Osteocyte (in vitro differentiated cells): ENCODE measurements around the gene ACKR3. TPM values are rescaled to one million over a fixed set of nuclear protein-coding genes. Genes with fewer than 3 reads are reported as not detected.

ENCODE experiments used
- DNase-seq: peaks from one replicate; pipeline ENCODE4 v3.0.0; 2021; ENCODE audit warnings: mixed read lengths; ENCODE audit not compliant: unreplicated experiment; ENCODE audit errors: extremely low spot score
- H3K27ac Mint-ChIP-seq: one replicate; pipeline ENCODE4 v1.8.0; 2021; ENCODE audit warnings: mild to moderate bottlenecking, mixed read lengths; ENCODE audit not compliant: unreplicated experiment
- H3K27me3 Mint-ChIP-seq: one replicate; pipeline ENCODE4 v1.8.0; 2021; ENCODE audit warnings: mixed read lengths; ENCODE audit not compliant: unreplicated experiment
- H3K36me3 Mint-ChIP-seq: one replicate; pipeline ENCODE4 v1.8.0; 2021; ENCODE audit warnings: mixed read lengths; ENCODE audit not compliant: unreplicated experiment
- H3K4me1 Mint-ChIP-seq: one replicate; pipeline ENCODE4 v1.8.0; 2021; ENCODE audit warnings: mixed read lengths; ENCODE audit not compliant: unreplicated experiment
- H3K4me3 Mint-ChIP-seq: one replicate; pipeline ENCODE4 v1.8.0; 2021; ENCODE audit warnings: mild to moderate bottlenecking, moderate library complexity, mixed read lengths; ENCODE audit not compliant: unreplicated experiment
- H3K9me3 Mint-ChIP-seq: one replicate; pipeline ENCODE4 v1.8.0; 2021; ENCODE audit warnings: mixed read lengths; ENCODE audit not compliant: unreplicated experiment
- CTCF ChIP-seq: fragments of 200-600 bp; sonication (generic); IDR thresholded peaks from 2 replicates; pipeline ENCODE4 v1.5.0; 2021; ENCODE audit warnings: antibody characterized with exemption, mild to moderate bottlenecking, moderate library complexity
- total RNA-seq: library from RNA; stranded (reverse); gene quantifications from 2 replicates; pipeline ENCODE4 v1.2.1, GENCODE V29; 2021

ACKR3 gene
- total RNA-seq, 1 donor from 2014 or later = 36.9 TPM

GRCh38 chr2:236584521-236585384 is 15.1 kb downstream of the ACKR3 start:
- H3K27me3 Mint-ChIP-seq = no peaks in the 10 kb centered on the region
- H3K27ac Mint-ChIP-seq = peak overlapping the region; percentile 83
- peaks cover 38% of the 10 kb centered on the region for H3K4me1 Mint-ChIP-seq
- H3K4me3 Mint-ChIP-seq = no peak overlapping the region
- H3K9me3 Mint-ChIP-seq = peaks cover 5% of the 10 kb centered on the region
- TF ChIP-seq CTCF = no peak
- no peak for DNase-seq
- H3K36me3 Mint-ChIP-seq = peaks cover 26% of the 10 kb centered on the region

- Mint-ChIP-seq H3K9me3 (peaks cover 5% of the 10 kb centered on the region), H3K27ac (no peak overlapping the region), H3K4me1 (peaks cover 38% of the 10 kb centered on the region), H3K27me3 (no peaks in the 10 kb centered on the region), H3K4me3 (no peak overlapping the region), H3K36me3 (peaks cover 15% of the 10 kb centered on the region)
- no peak for DNase-seq
- TF ChIP-seq CTCF = no peak
Observed at GRCh38 chr2:236585966-236586365, 16.3 kb downstream of the ACKR3 start.

GRCh38 chr2:236587861-236588815 is 18.5 kb downstream of the ACKR3 start:
- Mint-ChIP-seq H3K4me1 (peaks cover 33% of the 10 kb centered on the region), H3K27me3 (no peaks in the 10 kb centered on the region), H3K4me3 (no peak overlapping the region), H3K27ac (no peak overlapping the region), H3K36me3 (peaks cover 1% of the 10 kb centered on the region), H3K9me3 (peaks cover 5% of the 10 kb centered on the region)
- TF ChIP-seq CTCF = no peak
- no peak for DNase-seq

- TF ChIP-seq CTCF = no peak
- Mint-ChIP-seq H3K27ac (no peak overlapping the region), H3K4me1 (peaks cover 24% of the 10 kb centered on the region), H3K36me3 (no peaks in the 10 kb centered on the region), H3K27me3 (no peaks in the 10 kb centered on the region), H3K9me3 (peaks cover 5% of the 10 kb centered on the region), H3K4me3 (no peak overlapping the region)
- no peak for DNase-seq
Observed at GRCh38 chr2:236588932-236589592, 19.4 kb downstream of the ACKR3 start.
